ENCODE data around the gene CHADL. TPM values are rescaled to one million over a fixed set of nuclear protein-coding genes. Genes with fewer than 3 reads are reported as not detected.

The CHADL gene
- total and polyA plus RNA-seq, 9 of the 15 experiments (the other 6 are each of a cell fraction or from before 2014, with no cell fraction given): not detected

- TF ChIP-seq NKRF (IDR thresholded peaks at IDR 0.05; ENCODE audit: borderline replicate concordance) (peak; percentile 92), EGR1 (conservative IDR thresholded peaks at IDR 0.05) (peak; percentile 8; the same call in 1 of the 2 replicates), HDAC2 (IDR thresholded peaks at IDR 0.05) (peak; percentile 26; the same call in 1 of the 2 replicates), ATF4 (CRISPR knock-in tag; IDR thresholded peaks at IDR 0.05) (no peak), GTF2E2 (tag; IDR thresholded peaks at IDR 0.05) (no peak), ZNF407 (IDR thresholded peaks at IDR 0.05; ENCODE audit: low read depth) (no peak), HMG20B (CRISPR knock-in tag; IDR thresholded peaks at IDR 0.05) (no peak), NFYB (IDR thresholded peaks at IDR 0.05; ENCODE audit: extremely low read depth, insufficient read length) (no peak), ZMIZ1 (IDR thresholded peaks at IDR 0.05; ENCODE audit: low read depth in 2 of 2, low read length in 2 of 2) (no peak), MYBL2 (IDR thresholded peaks at IDR 0.05; ENCODE audit: low read depth) (peak; percentile 98), MYBL2 (CRISPR knock-in tag; IDR thresholded peaks at IDR 0.05; ENCODE audit: borderline replicate concordance) (peak; percentile 35; the same call in 1 of the 2 replicates), SREBF2 (CRISPR knock-in tag; IDR thresholded peaks at IDR 0.05) (no peak)
These were observed 45.3 kb upstream of the CHADL start, which contains the start of gene RANGAP1 (continued) for GRCh38 chr22:41285820-41286638.
